IPS-15b (cell line): ENCODE results near the gene SLCO2B1.

Experiments used
- H3K27me3 ChIP-seq: one replicate; pipeline ENCODE4 v1.6.1; 2013; ENCODE audit warnings: low read length; ENCODE audit not compliant: control insufficient read depth, insufficient read depth
- H3K36me3 ChIP-seq: one replicate; pipeline ENCODE4 v1.6.1; 2013; ENCODE audit warnings: low read length; ENCODE audit not compliant: control insufficient read depth, insufficient read depth
- H3K4me1 ChIP-seq: one replicate; pipeline ENCODE4 v1.6.1; 2013; ENCODE audit warnings: mild to moderate bottlenecking, low read length; ENCODE audit not compliant: control insufficient read depth, insufficient read depth
- H3K4me3 ChIP-seq: one replicate; pipeline ENCODE4 v1.5.1; 2013; ENCODE audit warnings: low read depth, low read length
- H3K9ac ChIP-seq: one replicate; pipeline ENCODE4 v1.6.1; 2013; ENCODE audit warnings: low read depth, mild to moderate bottlenecking, low read length
- H3K9me3 ChIP-seq: one replicate; pipeline ENCODE4 v1.6.1; 2013; ENCODE audit warnings: mild to moderate bottlenecking, low read length; ENCODE audit not compliant: control insufficient read depth, insufficient read depth

SLCO2B1 gene

DNA sequence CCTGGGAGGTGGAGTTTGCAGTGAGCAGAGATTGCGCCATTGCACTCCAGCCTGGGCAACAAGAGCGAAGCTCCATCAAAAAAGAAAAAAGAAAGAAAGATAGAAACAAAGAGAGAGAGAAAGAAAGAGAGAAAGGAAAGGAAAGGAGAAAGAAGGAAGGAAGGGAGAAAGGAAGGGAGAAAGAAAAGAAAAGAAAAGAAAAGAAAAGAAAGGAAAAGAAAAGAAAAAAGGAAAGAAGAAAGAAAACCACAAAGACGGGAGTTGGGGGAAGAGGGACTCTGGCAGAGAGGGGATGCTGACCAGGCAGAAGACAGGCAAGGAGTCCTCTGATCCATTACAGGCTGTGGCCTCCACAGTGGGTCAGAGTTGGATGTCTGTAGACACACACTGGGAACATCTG is 18.8 kb upstream of the SLCO2B1 start:
- Histone ChIP-seq H3K4me3 (no peak overlapping the region), H3K9me3 (no peaks in the 10 kb centered on the region), H3K36me3 (no peaks in the 10 kb centered on the region), H3K27me3 (no peaks in the 10 kb centered on the region), H3K4me1 (no peaks in the 10 kb centered on the region), H3K9ac (no peak overlapping the region)

DNA sequence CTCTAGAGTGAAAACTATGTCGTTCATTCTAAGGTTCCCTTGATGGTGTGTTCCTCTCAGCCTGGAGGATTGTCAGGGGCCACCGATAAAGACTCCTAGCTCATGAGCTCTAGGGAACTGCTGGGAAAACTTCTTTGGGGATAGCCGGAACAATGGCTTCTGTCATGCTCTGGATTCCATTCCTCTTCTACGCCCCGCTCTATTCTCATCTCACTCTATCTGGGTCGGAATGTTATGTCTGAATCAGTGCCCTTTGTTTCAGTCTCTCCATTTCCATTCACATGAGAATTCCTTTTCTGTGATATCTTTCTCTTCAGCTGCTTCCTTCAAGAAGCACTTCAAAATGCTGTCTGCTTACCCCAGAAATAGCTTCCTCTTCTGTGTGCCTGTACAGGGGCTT is 16.9 kb upstream of the SLCO2B1 start:
- Histone ChIP-seq H3K9ac (no peak overlapping the region), H3K9me3 (no peaks in the 10 kb centered on the region), H3K4me3 (no peak overlapping the region), H3K4me1 (no peaks in the 10 kb centered on the region), H3K27me3 (no peaks in the 10 kb centered on the region), H3K36me3 (no peaks in the 10 kb centered on the region)

DNA sequence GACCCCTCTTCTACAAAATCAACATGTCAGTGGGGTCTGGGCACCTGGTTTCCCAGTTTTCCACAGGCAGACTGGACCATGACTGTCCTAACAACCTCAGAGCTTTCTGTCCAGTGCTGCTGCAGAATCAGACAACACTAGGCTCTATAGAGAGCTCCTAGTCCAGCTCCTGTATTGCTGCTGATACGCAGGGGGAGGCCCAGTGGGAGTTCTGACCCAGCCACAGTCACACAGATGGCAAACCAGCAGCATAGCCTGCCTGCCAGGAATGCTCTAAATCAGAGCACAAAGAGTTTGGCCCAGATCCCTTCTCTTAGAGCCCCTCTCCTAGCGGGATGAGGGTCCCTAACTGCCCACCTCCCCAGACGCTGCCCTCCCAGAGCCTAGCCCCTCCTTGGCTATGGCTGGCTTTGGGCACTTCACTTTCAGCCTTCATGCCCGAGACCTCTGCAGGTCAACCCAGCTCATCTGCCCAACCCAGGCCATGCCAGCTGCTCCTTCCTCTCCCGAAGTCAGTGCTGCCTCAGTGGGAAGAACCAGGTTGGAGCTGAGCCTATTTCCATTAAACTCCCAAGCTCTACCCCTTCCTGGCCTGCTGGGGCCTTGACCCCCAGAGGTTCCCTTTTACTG is 15.8 kb upstream of the SLCO2B1 start:
- H3K27me3 ChIP-seq, result no peaks in the 10 kb centered on the region
- H3K36me3 ChIP-seq, result no peaks in the 10 kb centered on the region
- no peaks in the 10 kb centered on the region for H3K9me3 ChIP-seq

DNA sequence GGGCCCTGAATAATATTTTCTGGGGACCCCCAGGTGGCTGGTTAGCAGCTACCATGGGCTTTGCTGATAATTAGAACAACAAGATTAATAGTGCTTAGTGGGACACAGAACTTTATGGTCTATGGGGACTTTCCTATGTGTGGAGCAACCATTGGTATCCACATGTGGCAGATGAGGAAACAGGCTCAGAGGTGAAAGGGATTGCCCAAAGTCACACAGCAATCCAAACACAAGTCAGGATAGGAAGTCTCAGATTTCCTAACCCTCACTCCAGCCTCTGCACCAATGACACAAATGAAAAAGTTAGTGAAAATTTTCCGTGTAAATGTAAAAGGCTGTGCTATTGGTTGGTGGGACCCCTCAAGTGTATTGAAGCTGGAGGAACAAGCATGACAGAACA is 15.3 kb upstream of the SLCO2B1 start:
- H3K4me1 ChIP-seq, result no peaks in the 10 kb centered on the region
- no peaks in the 10 kb centered on the region for H3K9me3 ChIP-seq
- H3K4me3 ChIP-seq, result no peak overlapping the region
- no peak overlapping the region for H3K9ac ChIP-seq
- no peaks in the 10 kb centered on the region for H3K36me3 ChIP-seq
- H3K27me3 ChIP-seq, result no peaks in the 10 kb centered on the region

More for the DNA sequence above, 15.8 kb upstream of the SLCO2B1 start:
- no peak overlapping the region for H3K9ac ChIP-seq
- H3K4me1 ChIP-seq, result no peaks in the 10 kb centered on the region
- H3K4me3 ChIP-seq, result no peak overlapping the region

DNA sequence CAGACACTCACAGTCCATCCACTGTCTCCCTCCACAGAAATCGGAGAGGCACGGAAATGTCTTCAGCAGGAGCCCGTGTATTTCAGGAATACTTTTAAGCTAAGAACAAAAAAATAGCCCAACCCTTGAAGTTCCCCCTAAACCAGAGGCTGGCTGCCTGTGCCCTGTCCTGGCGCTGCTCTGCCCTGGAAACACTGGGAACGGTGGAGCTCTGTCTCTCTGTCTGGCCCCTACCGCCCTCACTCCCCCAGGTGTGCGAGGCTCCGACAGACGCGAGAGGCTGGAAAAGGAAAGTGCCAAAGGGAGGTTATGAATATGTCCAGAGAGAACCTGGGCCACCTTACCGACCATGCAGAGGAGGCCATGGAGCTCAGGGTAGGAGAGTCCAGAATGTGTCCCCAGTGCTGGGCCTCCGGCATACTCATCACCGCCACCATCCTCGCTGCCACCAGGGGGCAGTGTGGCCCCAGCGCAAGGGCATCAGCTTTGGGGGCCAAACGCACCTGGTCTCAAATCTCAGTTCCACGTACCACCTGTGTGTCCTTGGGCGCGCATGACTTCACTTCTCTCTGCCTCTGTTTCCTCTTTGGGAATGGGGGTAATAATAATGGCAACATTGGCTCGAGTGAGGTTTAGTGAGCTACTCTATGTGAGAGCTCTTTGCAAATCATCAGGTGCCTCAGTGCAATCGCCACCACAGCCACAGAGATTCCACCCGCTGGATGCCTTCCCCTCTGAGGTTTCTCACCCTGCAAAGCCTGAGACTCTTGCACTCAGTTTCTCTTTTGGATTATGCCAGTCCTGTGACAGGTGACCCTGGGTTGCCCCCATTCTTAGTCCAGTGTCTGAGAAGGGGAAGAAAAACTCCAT is 10.4 kb upstream of the SLCO2B1 start:
- Histone ChIP-seq H3K9me3 (no peaks in the 10 kb centered on the region), H3K4me3 (no peak overlapping the region), H3K9ac (no peak overlapping the region)

DNA sequence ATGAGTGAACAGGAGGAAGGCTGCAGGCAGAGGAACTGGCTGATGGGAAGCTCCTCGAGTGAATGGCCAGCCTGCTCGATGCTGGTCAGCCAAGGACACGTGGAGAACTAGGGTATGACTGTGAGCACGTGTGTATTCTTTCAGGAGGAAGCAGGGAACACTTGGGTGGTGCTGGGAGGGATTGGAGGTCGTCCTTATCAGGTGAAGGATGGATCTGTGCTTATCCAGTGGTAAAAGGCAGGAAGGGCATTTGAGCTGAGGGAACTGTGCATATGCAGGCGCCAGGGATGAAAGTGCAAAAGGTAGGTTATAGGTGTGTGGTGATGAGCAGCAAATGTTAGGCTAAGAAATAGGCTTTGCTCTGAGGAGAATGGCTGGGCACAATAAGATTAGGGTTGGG is 9.7 kb upstream of the SLCO2B1 start:
- no peaks in the 10 kb centered on the region for H3K9me3 ChIP-seq
- H3K9ac ChIP-seq, result no peak overlapping the region
- no peaks in the 10 kb centered on the region for H3K36me3 ChIP-seq
- H3K4me3 ChIP-seq, result no peak overlapping the region
- peaks cover 2% of the 10 kb centered on the region for H3K27me3 ChIP-seq
- H3K4me1 ChIP-seq, result no peaks in the 10 kb centered on the region

More for the DNA sequence above, 10.4 kb upstream of the SLCO2B1 start:
- peaks cover 2% of the 10 kb centered on the region for H3K27me3 ChIP-seq
- H3K4me1 ChIP-seq, result no peaks in the 10 kb centered on the region
- no peaks in the 10 kb centered on the region for H3K36me3 ChIP-seq

DNA sequence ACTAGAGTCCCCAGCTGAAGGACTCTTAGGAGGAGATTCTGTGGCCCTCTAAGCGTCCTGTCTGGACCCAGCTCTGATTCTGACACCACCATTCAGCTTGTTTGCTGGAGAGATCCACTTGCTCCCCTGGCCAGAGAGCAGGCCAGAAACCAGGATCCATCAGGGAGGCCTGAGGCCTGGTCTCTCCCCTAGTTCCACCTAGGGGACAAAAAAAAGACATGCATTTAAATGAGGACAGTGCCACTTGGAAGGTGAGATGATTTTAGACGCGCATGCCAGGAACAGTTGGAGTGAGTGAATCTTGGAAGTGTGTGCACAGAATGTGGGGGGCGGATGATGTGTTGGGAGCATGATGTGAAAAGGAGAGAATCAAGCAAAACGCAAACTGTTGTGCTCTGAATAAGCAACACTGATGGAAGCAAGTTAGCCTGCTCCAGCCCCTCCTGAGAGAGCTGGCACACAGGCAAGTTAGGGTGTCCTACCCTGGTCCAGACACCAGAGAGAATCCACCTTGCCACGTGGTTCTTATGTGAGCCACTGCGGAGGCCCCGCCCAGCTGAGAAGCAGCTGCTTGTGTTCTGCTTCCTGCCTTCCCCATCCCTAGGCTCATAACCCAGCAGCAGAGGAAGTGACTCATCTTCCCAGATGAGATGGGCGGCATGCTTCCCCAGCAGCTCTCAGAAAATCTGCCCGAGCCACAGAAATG is 8.0 kb upstream of the SLCO2B1 start:
- no peak overlapping the region for H3K9ac ChIP-seq
- no peaks in the 10 kb centered on the region for H3K4me1 ChIP-seq
- H3K27me3 ChIP-seq, result peaks cover 2% of the 10 kb centered on the region
- H3K4me3 ChIP-seq, result no peak overlapping the region
- no peaks in the 10 kb centered on the region for H3K9me3 ChIP-seq
- H3K36me3 ChIP-seq, result no peaks in the 10 kb centered on the region

DNA sequence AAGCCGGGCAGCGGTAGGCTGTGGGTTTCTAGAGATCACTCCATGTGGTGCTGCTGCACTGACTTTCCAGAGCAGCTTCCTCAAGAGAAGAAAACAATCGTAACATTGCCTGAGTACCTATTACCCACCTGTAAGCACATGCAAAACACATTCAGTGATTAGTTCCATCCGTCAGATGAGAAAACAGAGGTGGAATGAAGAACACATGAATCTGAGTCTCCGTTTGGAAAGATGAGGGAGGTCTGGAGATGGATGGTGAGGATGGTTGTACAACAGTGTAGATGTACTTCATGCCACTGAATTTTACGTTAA is 7.5 kb upstream of the SLCO2B1 start:
- H3K4me1 ChIP-seq, result no peaks in the 10 kb centered on the region
- H3K9me3 ChIP-seq, result no peaks in the 10 kb centered on the region
- H3K4me3 ChIP-seq, result no peak overlapping the region
- peaks cover 2% of the 10 kb centered on the region for H3K27me3 ChIP-seq
- no peaks in the 10 kb centered on the region for H3K36me3 ChIP-seq
- no peak overlapping the region for H3K9ac ChIP-seq

DNA sequence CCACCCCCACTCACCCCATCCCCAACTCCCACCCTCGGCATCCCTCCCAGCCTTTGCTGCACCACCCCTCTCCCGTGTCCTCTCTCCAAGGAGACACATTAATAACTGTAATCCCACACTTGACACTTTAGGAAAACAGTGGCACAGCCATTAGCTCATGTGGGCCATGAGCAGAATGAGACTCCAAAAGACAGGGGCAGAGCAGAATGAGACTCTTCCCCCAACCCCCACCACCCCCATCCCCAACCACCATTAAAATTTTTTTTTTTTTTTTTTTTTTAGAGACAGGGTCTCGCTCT is 6.2 kb upstream of the SLCO2B1 start:
- H3K27me3 ChIP-seq, result peaks cover 2% of the 10 kb centered on the region
- no peak overlapping the region for H3K4me3 ChIP-seq
- H3K9ac ChIP-seq, result no peak overlapping the region
- H3K36me3 ChIP-seq, result no peaks in the 10 kb centered on the region
- H3K9me3 ChIP-seq, result no peaks in the 10 kb centered on the region
- H3K4me1 ChIP-seq, result no peaks in the 10 kb centered on the region

DNA sequence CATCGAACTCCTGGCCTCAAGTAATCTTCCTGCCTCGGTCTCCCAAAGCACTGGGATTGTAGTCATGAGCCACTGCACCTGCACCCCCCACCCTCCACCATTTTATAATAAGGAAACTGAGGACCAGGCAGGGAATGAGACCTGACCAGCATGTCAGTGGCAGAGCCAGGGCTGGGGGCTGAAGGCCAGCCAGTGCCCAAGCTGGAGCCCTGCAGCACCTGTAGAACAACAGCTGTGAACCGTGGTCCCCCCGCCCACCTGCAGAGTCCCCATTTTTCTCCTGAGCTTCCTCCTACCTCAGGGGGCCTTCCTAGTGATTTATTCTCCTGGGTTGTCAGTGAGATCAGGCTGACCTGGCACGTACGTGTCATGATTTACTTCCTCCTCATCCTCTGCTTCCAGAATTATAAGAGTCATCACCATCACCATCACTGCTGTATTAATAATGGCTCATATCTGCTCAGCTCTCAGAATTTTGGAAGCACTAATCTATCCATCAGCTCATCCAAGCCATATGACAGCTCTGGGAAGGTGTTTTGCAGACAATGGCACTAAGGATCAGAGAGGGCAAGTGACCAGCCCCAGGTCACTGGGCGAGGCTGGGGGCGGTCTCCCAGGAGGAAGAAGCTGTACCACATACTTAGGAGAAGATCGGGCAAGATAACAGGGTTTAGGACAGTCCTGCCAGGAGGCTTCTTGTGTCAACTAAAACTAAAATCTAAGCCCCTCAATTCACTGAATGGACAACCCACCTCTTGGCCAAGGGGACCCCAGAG is 5.5 kb upstream of the SLCO2B1 start:
- H3K9ac ChIP-seq, result no peak overlapping the region
- H3K9me3 ChIP-seq, result no peaks in the 10 kb centered on the region
- peaks cover 2% of the 10 kb centered on the region for H3K27me3 ChIP-seq
- no peaks in the 10 kb centered on the region for H3K4me1 ChIP-seq
- no peak overlapping the region for H3K4me3 ChIP-seq
- no peaks in the 10 kb centered on the region for H3K36me3 ChIP-seq

DNA sequence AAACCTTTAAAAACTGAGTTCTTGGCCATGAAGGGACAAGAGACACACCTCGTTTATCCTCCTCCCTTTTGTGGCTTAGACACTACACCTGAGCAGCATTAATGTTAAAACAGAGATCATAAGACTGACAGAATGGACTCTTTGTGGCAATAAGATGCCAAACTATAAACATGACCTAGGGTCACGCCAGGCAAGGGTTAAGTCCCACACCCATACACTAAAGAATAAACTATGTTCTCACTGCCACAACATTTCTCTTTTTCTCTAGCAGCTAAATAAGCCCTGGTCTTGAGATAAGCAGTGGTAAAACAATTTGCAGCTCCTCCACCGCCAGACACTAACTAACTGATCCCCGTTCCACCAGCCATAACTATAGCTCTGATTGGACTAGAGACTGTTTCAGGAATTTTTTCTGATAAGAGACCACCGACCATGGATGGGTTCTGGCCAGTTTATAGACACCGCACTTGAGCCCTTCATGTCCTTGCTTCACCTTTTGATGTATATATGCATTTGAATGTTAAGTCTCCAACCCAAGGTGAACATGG is 4.9 kb upstream of the SLCO2B1 start:
- H3K27me3 ChIP-seq, result no peaks in the 10 kb centered on the region
- no peak overlapping the region for H3K9ac ChIP-seq
- no peaks in the 10 kb centered on the region for H3K9me3 ChIP-seq

More for the DNA sequence above, 4.9 kb upstream of the SLCO2B1 start:
- H3K4me1 ChIP-seq, result no peaks in the 10 kb centered on the region
- H3K36me3 ChIP-seq, result no peaks in the 10 kb centered on the region
- no peak overlapping the region for H3K4me3 ChIP-seq
